Uterus (tissue), 2 donors: ENCODE results near the gene GABRR1.

Source experiments
- POLR2A ChIP-seq, 2 donors: fragments of 450-650 bp; IDR thresholded peaks; one replicate each; pipeline ENCODE4 v1.6.1; 2016; ENCODE audit warnings: antibody characterized with exemption in 2 of 2, mild to moderate bottlenecking in 1 of 2, moderate library complexity in 1 of 2
- TF ChIP-seq, protein P1 (sequence below), 4 experiments: fragments of 200-600 bp in 2 of 4; fragments of 450-650 bp in 2 of 4; sonication (generic) in 2 of 4; IDR thresholded peaks; one replicate each; pipeline ENCODE4 v1.5.1; 2016 to 2019; ENCODE audit warnings: antibody characterized with exemption in 4 of 4, mild to moderate bottlenecking in 2 of 4, moderate library complexity in 1 of 4

DNA sequence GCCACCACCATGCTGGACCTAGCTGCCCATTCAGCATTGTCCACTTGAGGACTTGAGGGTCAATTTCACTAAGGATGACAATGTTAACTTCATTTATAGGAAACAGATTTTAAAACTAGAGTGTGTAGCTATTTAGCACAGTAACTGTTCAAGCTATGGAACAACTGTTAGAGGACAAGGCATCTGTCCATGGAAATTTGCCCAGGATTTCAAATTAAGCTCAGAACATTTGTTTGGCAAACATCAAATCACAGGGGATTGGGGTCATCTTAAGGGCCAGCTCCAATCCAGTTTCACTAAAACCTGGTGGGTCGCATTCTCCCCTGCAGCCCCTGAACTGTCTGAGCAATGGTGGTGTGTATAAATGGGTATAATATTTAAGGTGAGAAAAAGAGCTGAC lies 36.2 kb downstream of the GABRR1 start:
- TF ChIP-seq, protein P1, sequence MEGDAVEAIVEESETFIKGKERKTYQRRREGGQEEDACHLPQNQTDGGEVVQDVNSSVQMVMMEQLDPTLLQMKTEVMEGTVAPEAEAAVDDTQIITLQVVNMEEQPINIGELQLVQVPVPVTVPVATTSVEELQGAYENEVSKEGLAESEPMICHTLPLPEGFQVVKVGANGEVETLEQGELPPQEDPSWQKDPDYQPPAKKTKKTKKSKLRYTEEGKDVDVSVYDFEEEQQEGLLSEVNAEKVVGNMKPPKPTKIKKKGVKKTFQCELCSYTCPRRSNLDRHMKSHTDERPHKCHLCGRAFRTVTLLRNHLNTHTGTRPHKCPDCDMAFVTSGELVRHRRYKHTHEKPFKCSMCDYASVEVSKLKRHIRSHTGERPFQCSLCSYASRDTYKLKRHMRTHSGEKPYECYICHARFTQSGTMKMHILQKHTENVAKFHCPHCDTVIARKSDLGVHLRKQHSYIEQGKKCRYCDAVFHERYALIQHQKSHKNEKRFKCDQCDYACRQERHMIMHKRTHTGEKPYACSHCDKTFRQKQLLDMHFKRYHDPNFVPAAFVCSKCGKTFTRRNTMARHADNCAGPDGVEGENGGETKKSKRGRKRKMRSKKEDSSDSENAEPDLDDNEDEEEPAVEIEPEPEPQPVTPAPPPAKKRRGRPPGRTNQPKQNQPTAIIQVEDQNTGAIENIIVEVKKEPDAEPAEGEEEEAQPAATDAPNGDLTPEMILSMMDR (IDR thresholded peaks at IDR 0.05): no peak
- TF ChIP-seq POLR2A (IDR thresholded peaks at IDR 0.05): no peak
